GM12892 (cell line): ENCODE data around the gene BSPRY.

Experiments
- POLR2A ChIP-seq: IDR thresholded peaks from 2 replicates; pipeline ENCODE4 v1.6.1; 2011; ENCODE audit warnings: low read depth, low read length, control low read depth
- POLR2AphosphoS5 ChIP-seq: IDR thresholded peaks from 2 replicates; pipeline ENCODE4 v1.6.1; 2011; ENCODE audit warnings: low read depth, low read length, control low read depth

DNA sequence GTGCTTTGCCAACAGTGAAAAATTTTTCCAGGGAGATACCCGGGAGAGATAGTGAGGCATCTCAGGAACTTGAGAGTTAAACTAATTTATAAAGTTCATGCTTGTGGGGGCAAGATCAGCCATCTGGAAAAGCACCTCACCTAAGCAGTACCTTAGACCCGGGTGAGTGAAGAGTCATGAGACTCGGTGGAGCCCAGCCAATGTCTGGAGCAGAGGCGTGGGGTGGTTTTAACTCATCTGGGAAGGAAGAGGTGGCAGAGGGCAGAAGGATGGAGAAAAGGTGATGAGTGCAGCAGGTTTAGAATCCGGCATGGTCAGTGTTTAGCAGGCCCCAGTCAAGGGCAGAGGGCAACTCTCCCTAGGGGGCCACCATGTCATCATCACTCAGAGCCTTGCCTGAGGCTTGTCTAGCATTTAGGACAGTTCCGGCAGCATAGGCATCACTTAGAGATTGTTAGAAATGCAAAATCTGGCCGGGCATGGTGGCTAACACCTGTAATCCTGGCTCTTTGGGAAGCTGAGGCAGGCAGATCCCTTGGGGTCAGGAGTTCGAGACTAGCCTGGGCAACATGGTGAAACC lies 41.9 kb upstream of the BSPRY start:
- TF ChIP-seq POLR2AphosphoS5 (no peak), POLR2A (no peak)
